Thoracic aorta (tissue), 2 donors: ENCODE measurements around the gene SLC23A2. TPM values are rescaled to one million over a fixed set of nuclear protein-coding genes. Genes with fewer than 3 reads are reported as not detected.

Experiments
- ATAC-seq: fragments of 150-250 bp; one replicate; pipeline ENCODE4 v1.8.0; 2017; ENCODE audit warnings: low read depth; ENCODE audit not compliant: insufficient number of reproducible peaks, low FRiP score
- DNase-seq: peaks from one replicate; pipeline ENCODE4 v3.0.0-alpha.2; 2020; ENCODE audit warnings: low spot score
- H3K27ac ChIP-seq, 2 donors: fragments of 200-600 bp; sonication (generic); 1 replicate in 1 of 2; 2 replicates in 1 of 2; pipeline ENCODE4 v1.5.1; 2016; ENCODE audit warnings: mild to moderate bottlenecking in 2 of 2, moderate library complexity in 2 of 2
- H3K27me3 ChIP-seq: fragments of 200-600 bp; sonication (generic); replicated peaks from 2 replicates; pipeline ENCODE4 v1.6.0; 2016; ENCODE audit warnings: mild to moderate bottlenecking; ENCODE audit not compliant: insufficient read depth
- H3K36me3 ChIP-seq: fragments of 200-600 bp; sonication (generic); one replicate; pipeline ENCODE4 v1.5.1; 2016
- H3K4me1 ChIP-seq, 2 donors: fragments of 200-600 bp; sonication (generic); 1 replicate in 1 of 2; 2 replicates in 1 of 2; pipeline versions ENCODE4 v1.5.1 to v1.6.0; 2016; ENCODE audit warnings: low read depth in 2 of 2, mild to moderate bottlenecking in 1 of 2; ENCODE audit not compliant: control insufficient read depth in 1 of 2
- H3K4me3 ChIP-seq: fragments of 200-600 bp; sonication (generic); 2 replicates; pipeline ENCODE4 v1.5.1; 2016; ENCODE audit warnings: mild to moderate bottlenecking
- H3K9me3 ChIP-seq: fragments of 200-600 bp; sonication (generic); 2 replicates; pipeline ENCODE4 v1.5.1; 2016
- total RNA-seq, 2 donors: library from RNA; depleted of rRNA; stranded (reverse); fragments of >200 nt; gene quantifications; one replicate each; pipeline versions ENCODE4 v1.1.0 to v1.2.3, GENCODE V29; 2016
- TF ChIP-seq, protein P1 (sequence below): fragments of 200-600 bp; sonication (generic); IDR thresholded peaks from one replicate; pipeline ENCODE4 v1.5.1; 2019; ENCODE audit warnings: antibody characterized with exemption

Gene SLC23A2
- total RNA-seq, 2 donors from 2014 or later, result 32.1 to 51.9 TPM

DNA sequence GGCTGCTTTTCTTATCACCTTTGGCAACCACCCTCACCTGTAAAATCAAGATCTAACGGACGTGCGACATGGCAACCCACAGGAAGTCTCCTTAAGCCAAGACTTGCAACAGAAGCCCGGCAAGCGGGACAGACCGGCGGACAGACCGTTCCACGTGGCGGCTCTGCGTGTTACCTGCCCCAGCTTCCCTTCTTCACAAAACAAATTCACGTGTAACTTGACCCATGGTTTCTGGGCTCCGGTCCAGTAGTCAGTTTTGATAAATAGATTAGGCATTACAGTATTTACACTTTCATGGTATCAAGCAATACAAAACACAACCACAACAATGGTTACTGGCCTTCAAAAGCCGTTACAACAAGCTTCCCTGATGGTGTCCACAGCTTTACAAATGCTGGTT is 145.8 kb downstream of the SLC23A2 start:
- H3K36me3 ChIP-seq, result peaks cover 17% of the 10 kb centered on the region
- no peak for ATAC-seq
- H3K4me3 ChIP-seq, result no peak overlapping the region
- TF ChIP-seq, protein P1, sequence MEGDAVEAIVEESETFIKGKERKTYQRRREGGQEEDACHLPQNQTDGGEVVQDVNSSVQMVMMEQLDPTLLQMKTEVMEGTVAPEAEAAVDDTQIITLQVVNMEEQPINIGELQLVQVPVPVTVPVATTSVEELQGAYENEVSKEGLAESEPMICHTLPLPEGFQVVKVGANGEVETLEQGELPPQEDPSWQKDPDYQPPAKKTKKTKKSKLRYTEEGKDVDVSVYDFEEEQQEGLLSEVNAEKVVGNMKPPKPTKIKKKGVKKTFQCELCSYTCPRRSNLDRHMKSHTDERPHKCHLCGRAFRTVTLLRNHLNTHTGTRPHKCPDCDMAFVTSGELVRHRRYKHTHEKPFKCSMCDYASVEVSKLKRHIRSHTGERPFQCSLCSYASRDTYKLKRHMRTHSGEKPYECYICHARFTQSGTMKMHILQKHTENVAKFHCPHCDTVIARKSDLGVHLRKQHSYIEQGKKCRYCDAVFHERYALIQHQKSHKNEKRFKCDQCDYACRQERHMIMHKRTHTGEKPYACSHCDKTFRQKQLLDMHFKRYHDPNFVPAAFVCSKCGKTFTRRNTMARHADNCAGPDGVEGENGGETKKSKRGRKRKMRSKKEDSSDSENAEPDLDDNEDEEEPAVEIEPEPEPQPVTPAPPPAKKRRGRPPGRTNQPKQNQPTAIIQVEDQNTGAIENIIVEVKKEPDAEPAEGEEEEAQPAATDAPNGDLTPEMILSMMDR, result no peak
- H3K27me3 ChIP-seq, result no peaks in the 10 kb centered on the region
- peaks cover 0 to 9% of the 10 kb centered on the region in 2 donors for H3K4me1 ChIP-seq
- no peak for DNase-seq
- no peaks in the 10 kb centered on the region for H3K9me3 ChIP-seq
- H3K27ac ChIP-seq, result no peak overlapping the region

DNA sequence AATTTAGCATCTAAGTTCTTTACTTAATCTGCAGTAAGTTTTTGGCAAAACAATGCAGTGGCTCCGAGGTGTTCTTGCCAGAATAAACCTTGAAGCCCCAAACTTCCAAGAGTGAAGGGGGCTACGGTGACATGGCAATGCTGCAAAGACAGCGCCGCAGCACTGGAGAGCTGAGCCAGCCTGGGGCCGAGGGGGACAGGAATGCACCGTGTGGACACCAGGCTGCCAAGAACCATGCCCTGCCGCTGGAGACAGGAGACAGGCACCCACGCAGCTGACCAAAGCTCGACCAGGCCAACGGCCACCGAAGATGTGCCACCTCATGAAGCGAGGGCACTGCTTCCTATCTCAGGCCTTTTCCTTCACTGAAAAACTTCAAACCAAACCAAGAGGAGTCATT is 146.2 kb downstream of the SLC23A2 start:
- no peak overlapping the region for H3K4me3 ChIP-seq
- no peaks in the 10 kb centered on the region for H3K9me3 ChIP-seq
- H3K27me3 ChIP-seq, result no peaks in the 10 kb centered on the region
- ATAC-seq (no peak), DNase-seq (no peak)
- H3K36me3 ChIP-seq, result peaks cover 13% of the 10 kb centered on the region
- peaks cover 0 to 9% of the 10 kb centered on the region in 2 donors for H3K4me1 ChIP-seq
- TF ChIP-seq, protein P1, result no peak
- H3K27ac ChIP-seq, result no peak overlapping the region

DNA sequence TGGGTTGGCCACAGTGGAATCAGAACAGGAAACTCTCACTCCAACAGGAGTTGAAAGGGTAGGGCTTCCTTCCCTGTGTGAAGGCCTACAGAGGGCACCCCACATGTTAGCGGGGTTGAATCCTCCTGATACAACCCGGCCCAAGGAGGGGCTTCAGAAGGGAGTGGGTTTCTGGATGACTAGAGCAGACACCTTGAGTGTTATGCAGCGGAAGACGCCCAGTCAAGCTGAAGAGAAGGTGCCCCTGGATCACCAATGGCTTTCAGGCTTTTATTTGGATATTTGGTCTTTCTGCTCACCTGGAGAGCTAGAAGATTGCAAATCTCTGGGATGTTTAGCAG is 146.8 kb downstream of the SLC23A2 start:
- H3K36me3 ChIP-seq, result peaks cover 9% of the 10 kb centered on the region
- peaks cover 0 to 9% of the 10 kb centered on the region in 2 donors for H3K4me1 ChIP-seq
- TF ChIP-seq, protein P1, result no peak
- H3K9me3 ChIP-seq, result no peaks in the 10 kb centered on the region
- no peaks in the 10 kb centered on the region for H3K27me3 ChIP-seq
- no peak for DNase-seq
- H3K4me3 ChIP-seq, result no peak overlapping the region
- no peak overlapping the region for H3K27ac ChIP-seq
- ATAC-seq, result no peak

DNA sequence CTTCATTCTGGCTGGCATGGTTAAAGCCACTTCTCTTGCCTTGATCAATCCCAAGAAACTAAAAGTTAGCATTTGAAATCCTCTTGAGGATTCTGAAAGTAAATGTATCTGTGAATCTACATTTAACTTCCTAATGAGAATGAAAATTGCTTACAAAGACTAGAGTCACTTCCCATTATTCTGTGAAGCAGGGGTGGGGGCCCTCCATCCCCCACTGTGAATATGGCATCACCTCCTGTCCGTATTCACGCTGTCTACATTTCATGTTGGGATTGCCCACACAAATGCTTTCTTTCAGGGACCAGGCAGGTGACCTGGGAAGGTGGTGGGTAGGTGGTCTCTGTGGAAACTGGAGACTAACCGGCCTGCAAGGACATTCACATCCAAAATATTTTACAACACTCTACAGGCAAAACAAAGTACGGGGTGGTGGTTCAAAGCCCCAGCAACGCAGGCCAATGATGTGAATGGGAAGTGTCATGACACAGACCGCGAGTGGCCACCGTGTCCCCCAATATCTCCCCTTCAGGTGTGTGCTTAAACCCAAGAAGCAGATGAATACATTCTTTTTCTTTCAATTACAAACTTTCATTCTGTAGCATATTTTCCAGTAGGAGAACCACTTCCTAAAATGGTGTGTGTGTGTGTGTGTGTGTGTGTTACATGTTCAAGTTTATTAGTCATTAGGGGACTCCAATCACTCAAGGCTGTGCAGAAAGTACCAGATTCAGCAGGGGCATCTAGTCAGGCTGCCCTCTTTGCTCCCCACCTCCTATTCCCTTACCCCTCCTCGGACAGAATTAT is 147.4 kb downstream of the SLC23A2 start:
- Histone ChIP-seq H3K36me3 (peaks cover 6% of the 10 kb centered on the region), H3K4me1 (peaks cover 0 to 9% of the 10 kb centered on the region in 2 donors), H3K9me3 (no peaks in the 10 kb centered on the region), H3K4me3 (no peak overlapping the region), H3K27me3 (no peaks in the 10 kb centered on the region), H3K27ac (no peak overlapping the region)
- TF ChIP-seq, protein P1, result no peak
- DNase-seq (no peak), ATAC-seq (no peak)

DNA sequence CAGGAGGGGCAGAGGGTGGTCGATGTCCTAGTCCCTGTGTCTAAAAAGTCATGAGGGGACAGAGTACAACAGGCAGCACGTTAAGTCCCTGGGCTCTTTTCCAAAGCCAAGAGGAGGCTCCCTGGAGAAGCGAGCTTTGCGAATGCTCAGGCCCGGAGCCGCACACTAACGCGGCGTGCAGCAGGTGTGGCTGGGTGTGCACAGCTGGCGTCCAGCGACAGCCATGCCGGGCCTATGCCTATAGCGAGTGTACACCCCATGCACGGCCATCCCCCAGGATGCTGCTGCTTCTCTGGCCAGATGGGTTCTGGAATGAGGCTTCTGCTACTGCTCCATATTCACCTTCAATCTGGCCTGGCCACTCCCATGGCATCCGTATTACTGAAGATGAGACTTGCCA is 148.3 kb downstream of the SLC23A2 start:
- H3K27ac ChIP-seq, result no peak overlapping the region
- DNase-seq (no peak), ATAC-seq (no peak)
- TF ChIP-seq, protein P1, result no peak
- no peaks in the 10 kb centered on the region for H3K27me3 ChIP-seq
- no peaks in the 10 kb centered on the region for H3K9me3 ChIP-seq
- no peaks in the 10 kb centered on the region for H3K36me3 ChIP-seq
- H3K4me3 ChIP-seq, result no peak overlapping the region
- H3K4me1 ChIP-seq, result peaks cover 0 to 9% of the 10 kb centered on the region in 2 donors
